Measurements from ENCODE around the gene GLIS1. TPM values are rescaled to one million over a fixed set of nuclear protein-coding genes. Genes with fewer than 3 reads are reported as not detected.

Gene GLIS1
- total RNA-seq, 4 donors from 2014 or later = 0.63 to 2.4 (median 1.0) TPM

DNA sequence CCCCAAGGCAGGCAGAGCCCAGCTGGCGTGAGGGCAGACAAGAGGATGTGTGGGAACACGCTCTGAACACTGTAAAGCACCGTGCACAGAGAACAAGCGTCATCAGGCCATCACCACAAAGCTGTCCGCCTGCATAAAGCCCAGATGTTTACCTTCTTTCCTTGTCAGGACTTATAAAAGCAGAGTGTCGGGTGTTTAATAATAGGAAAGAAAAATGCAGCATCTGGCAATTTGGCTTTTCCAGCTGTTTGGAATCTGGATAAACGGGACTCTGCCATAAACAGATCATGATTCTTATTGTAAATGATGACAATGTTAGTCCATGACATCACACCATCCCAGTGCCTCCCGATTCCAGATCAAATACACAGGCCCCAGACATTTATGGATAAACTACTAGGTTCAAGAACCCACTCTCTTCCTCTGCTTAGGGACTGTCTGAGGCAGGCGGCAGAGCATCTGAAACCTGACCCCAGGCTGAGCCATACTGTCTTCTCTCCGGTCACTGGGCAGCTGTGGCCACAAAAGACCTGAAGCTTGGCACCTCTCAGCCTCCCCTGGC, 4.2 kb downstream of the GLIS1 start:
- TF ChIP-seq POLR2A (IDR thresholded peaks at IDR 0.05) = no peak
- TF ChIP-seq, protein P1, sequence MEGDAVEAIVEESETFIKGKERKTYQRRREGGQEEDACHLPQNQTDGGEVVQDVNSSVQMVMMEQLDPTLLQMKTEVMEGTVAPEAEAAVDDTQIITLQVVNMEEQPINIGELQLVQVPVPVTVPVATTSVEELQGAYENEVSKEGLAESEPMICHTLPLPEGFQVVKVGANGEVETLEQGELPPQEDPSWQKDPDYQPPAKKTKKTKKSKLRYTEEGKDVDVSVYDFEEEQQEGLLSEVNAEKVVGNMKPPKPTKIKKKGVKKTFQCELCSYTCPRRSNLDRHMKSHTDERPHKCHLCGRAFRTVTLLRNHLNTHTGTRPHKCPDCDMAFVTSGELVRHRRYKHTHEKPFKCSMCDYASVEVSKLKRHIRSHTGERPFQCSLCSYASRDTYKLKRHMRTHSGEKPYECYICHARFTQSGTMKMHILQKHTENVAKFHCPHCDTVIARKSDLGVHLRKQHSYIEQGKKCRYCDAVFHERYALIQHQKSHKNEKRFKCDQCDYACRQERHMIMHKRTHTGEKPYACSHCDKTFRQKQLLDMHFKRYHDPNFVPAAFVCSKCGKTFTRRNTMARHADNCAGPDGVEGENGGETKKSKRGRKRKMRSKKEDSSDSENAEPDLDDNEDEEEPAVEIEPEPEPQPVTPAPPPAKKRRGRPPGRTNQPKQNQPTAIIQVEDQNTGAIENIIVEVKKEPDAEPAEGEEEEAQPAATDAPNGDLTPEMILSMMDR (IDR thresholded peaks at IDR 0.05) = no peak
- 63 to 65% methylated on average over 10 of the region's 10 CpGs for WGBS, 2 donors
- intact Hi-C loops (cut with DNase I; ENCODE audit: low total_unique reads) = no loop called here

DNA sequence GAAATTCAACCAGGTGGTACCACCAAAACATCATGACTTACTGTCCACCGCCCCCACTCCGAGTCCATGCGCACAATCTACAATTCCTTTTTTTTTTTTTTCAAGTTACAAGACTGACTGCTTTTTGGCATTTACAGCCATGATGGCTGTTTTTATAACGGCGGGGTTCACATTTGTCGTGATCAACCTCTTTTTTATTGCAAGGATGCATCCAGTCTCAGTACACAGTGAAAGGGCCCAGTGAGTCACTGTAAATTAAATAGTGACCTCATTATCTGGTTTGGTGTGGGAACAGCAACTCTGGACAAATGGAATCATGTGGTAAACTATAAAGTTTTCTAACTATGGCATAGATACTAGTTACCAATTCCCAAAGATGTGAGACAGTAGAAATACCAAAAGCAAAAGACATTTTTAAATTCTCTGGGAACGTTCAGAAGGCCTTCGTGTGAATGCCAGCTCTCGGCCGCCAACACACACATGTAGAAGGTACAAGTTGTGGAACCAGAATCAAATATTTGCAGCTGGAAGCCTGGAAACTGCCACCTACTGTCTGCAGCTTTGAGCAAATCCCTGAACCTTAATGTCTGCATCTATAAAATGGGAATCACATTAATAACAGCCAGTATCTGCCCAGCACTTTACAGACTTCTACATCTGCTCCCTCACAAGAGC, 4.9 kb downstream of the GLIS1 start:
- WGBS, 2 donors = 81% methylated on average over 10 of the region's 10 CpGs
- intact Hi-C loops (cut with DNase I; ENCODE audit: low total_unique reads) = no loop called here
- H3K4me3 ChIP-seq (ENCODE audit: low read depth, poor library complexity, severe bottlenecking) = no peak overlapping the region
- TF ChIP-seq POLR2A (IDR thresholded peaks at IDR 0.05) = no peak
- TF ChIP-seq, protein P1 (IDR thresholded peaks at IDR 0.05) = no peak
- no peak for DNase-seq (ENCODE audit: low spot score in 2 of 2)

More for the DNA sequence above, 4.2 kb downstream of the GLIS1 start:
- no peak overlapping the region for H3K4me3 ChIP-seq (ENCODE audit: low read depth, poor library complexity, severe bottlenecking)
- no peak for DNase-seq (ENCODE audit: low spot score in 2 of 2)

DNA sequence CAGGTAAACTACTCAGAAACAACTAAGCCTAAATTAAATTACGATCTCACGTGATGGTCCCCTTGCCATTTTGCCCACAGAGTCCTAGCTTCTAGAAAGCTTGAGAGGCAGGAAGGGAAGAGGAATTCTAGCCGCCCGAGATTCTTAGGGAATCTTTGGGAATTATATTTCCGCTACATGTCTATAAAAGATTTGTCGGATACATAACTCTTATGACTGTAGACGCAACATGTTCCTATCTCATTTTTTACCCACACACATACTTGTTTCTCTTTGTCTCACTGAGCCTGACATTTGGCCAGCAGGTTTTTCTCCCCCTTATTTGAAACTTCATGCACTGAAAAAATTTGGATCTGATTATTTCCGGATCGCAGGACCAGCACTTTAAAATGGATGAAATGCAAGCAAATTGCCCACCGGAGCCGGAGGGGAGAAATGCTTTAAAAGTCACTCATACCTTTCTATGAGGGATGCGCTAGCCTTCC, 5.5 kb downstream of the GLIS1 start:
- no peak for DNase-seq (ENCODE audit: low spot score in 2 of 2)
- no peak overlapping the region for H3K4me3 ChIP-seq (ENCODE audit: low read depth, poor library complexity, severe bottlenecking)
- intact Hi-C loops (cut with DNase I; ENCODE audit: low total_unique reads) = no loop called here
- 81 to 86% methylated on average over 12 of the region's 12 CpGs for WGBS, 2 donors
- no peak for TF ChIP-seq POLR2A (IDR thresholded peaks at IDR 0.05)
- TF ChIP-seq, protein P1 (IDR thresholded peaks at IDR 0.05) = no peak

DNA sequence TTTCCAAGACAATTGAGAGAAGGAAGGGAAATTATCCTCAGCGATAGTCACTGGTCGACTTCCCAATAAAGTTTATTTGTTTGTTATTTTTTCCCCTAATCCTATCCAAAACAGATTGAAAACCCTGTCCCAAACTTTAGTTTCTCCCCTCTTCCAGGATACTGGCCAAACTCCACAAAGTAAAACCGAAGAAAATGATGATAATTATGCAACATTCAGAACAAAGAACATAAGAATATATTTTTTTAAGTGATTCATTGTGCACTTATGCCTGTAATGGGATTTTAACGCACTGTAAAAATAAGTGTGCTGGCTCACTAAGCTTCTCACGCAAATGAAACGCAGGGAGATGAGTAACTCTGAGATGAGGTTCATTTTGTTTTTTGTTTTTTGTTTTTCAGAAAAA, 6.0 kb downstream of the GLIS1 start:
- intact Hi-C loops (cut with DNase I; ENCODE audit: low total_unique reads) = no loop called here
- no peak for TF ChIP-seq POLR2A (IDR thresholded peaks at IDR 0.05)
- TF ChIP-seq, protein P1 (IDR thresholded peaks at IDR 0.05) = no peak
- 48 to 51% methylated on average over 6 of the region's 6 CpGs for WGBS, 2 donors

DNA sequence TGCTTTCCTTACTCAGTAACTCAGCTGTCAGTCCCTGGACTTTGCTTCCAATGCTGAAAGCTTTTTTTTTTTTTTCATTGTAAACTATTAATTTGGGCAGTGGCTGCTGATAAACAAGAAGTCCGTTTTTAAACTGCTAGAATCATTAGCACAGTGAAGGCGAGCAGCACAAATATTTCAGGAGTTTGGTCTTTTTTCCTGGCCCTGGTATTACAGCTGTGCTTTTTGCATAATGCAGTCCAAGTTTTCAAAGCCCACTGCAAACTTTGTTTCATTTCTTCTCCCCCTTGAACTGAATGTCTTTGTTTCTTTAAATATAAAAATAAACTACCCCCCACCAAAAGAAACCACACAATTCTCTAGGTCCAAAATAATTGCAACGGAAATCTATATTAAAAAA, 6.6 kb downstream of the GLIS1 start:
- intact Hi-C loops (cut with DNase I; ENCODE audit: low total_unique reads) = no loop called here
- TF ChIP-seq POLR2A (IDR thresholded peaks at IDR 0.05) = no peak
- TF ChIP-seq, protein P1 (IDR thresholded peaks at IDR 0.05) = no peak
- H3K4me3 ChIP-seq (ENCODE audit: low read depth, poor library complexity, severe bottlenecking) = no peak overlapping the region
- no peak for DNase-seq (ENCODE audit: low spot score in 2 of 2)
- 34 to 46% methylated on average over 3 of the region's 3 CpGs for WGBS, 2 donors

More for the DNA sequence above, 6.0 kb downstream of the GLIS1 start:
- no peak for DNase-seq (ENCODE audit: low spot score in 2 of 2)
- no peak overlapping the region for H3K4me3 ChIP-seq (ENCODE audit: low read depth, poor library complexity, severe bottlenecking)

All from lower leg skin (tissue), 4 donors.